ENCODE measurements around the gene CNTLN. TPM values are rescaled to one million over a fixed set of nuclear protein-coding genes. Genes with fewer than 3 reads are reported as not detected.
A peak's percentile ranks its signal among the peaks of the same experiment; 100 is the strongest.
"Not testable (repeated sequence)": the region's sequence is repeated elsewhere in the genome, so short reads cannot be mapped to it uniquely, and the experiment has no call there.

CNTLN gene
- total RNA-seq, 2 donors from 2014 or later = 2.3 to 2.9 TPM

GRCh38 chr9:17433526-17433925, 298.7 kb downstream of the CNTLN start:
- Mint-ChIP-seq H3K4me1 (ENCODE audit: low read depth in 2 of 2) (no peaks in the 10 kb centered on the region), H3K27ac (no peak overlapping the region), H3K36me3 (no peaks in the 10 kb centered on the region), H3K27me3 (no peaks in the 10 kb centered on the region), H3K4me3 (no peak overlapping the region), H3K9me3 (peaks cover 10% of the 10 kb centered on the region)
- ATAC-seq (no peak), DNase-seq (ENCODE audit: low spot score) (no peak)

GRCh38 chr9:17436854-17437253, 302.0 kb downstream of the CNTLN start:
- H3K9me3 Mint-ChIP-seq = peaks cover 8% of the 10 kb centered on the region

GRCh38 chr9:17437813-17438212, 303.0 kb downstream of the CNTLN start:
- DNase-seq (ENCODE audit: low spot score) (no peak), ATAC-seq (no peak)
- no peak overlapping the region for H3K27ac Mint-ChIP-seq
- no peaks in the 10 kb centered on the region for H3K27me3 Mint-ChIP-seq
- H3K9me3 Mint-ChIP-seq = peaks cover 8% of the 10 kb centered on the region
- no peaks in the 10 kb centered on the region for H3K36me3 Mint-ChIP-seq
- H3K4me3 Mint-ChIP-seq = no peak overlapping the region
- no peaks in the 10 kb centered on the region for H3K4me1 Mint-ChIP-seq (ENCODE audit: low read depth in 2 of 2)

More at GRCh38 chr9:17436854-17437253, 302.0 kb downstream of the CNTLN start:
- Mint-ChIP-seq H3K36me3 (no peaks in the 10 kb centered on the region), H3K4me3 (no peak overlapping the region), H3K27me3 (no peaks in the 10 kb centered on the region), H3K27ac (no peak overlapping the region), H3K4me1 (ENCODE audit: low read depth in 2 of 2) (no peaks in the 10 kb centered on the region)
- DNase-seq (ENCODE audit: low spot score) = no peak
- no peak for ATAC-seq

- not testable (repeated sequence) for DNase-seq (ENCODE audit: low spot score); H3K27me3 Mint-ChIP-seq; H3K4me3 Mint-ChIP-seq; ATAC-seq; H3K27ac Mint-ChIP-seq; H3K4me1 Mint-ChIP-seq (ENCODE audit: low read depth in 2 of 2); H3K9me3 Mint-ChIP-seq; H3K36me3 Mint-ChIP-seq
Measured at GRCh38 chr9:17445126-17445525, 310.3 kb downstream of the CNTLN start.

DNA sequence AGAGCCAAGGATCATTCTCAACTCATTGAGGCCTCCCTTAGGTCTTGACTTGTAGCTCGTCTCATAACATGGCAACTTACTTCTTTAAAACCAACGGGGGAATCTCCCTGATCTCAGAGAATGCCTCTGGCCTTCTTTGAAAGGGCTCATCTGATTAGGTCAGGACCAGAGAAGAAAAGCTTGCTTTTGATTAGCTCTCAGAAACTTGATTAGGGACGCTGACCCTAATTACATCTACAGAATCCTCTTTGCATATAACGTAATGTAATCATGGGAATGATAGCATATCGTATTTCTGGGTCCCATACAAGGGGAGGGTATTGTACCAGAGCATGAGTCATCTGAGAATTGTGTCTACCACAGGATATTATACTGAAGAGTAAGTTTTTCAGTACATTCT, 318.9 kb downstream of the CNTLN start:
- ATAC-seq (no peak), DNase-seq (ENCODE audit: low spot score) (no peak)
- no peaks in the 10 kb centered on the region for H3K36me3 Mint-ChIP-seq
- no peak overlapping the region for H3K4me3 Mint-ChIP-seq
- H3K27ac Mint-ChIP-seq = no peak overlapping the region
- H3K9me3 Mint-ChIP-seq = no peaks in the 10 kb centered on the region
- peaks cover 0 to 6% of the 10 kb centered on the region in 2 donors for H3K27me3 Mint-ChIP-seq
- H3K4me1 Mint-ChIP-seq (ENCODE audit: low read depth in 2 of 2) = no peaks in the 10 kb centered on the region

DNA sequence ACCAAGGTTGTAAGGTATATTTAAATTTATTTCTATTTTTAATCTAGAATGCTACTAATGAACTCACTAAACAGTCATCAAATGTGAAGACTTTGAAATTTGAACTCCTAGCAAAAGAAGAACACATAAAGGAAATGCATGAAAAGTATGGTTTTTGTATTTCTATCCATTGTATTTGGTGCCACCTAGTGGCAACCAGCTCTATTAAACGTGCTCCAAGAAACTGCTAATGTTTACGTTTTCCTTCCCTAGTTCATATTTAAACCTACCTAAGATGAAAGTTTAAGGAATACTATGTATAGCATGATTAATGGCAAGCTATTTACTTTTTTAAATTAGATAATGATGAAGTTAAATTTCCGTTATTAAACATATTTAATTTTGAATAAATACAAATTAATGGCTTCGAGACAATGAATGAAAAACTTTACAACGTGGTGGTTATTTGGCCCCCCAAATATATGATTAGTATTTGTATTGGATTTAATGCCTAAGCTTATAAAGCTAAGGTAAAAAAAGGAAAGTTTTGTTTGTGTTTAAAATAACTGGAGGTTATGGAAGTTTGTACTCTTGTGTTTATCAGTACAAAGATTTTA, 328.1 kb downstream of the CNTLN start:
- no peaks in the 10 kb centered on the region for H3K4me1 Mint-ChIP-seq (ENCODE audit: low read depth in 2 of 2)
- no peak overlapping the region for H3K4me3 Mint-ChIP-seq
- H3K36me3 Mint-ChIP-seq = no peaks in the 10 kb centered on the region
- no peaks in the 10 kb centered on the region for H3K27me3 Mint-ChIP-seq
- ATAC-seq (no peak), DNase-seq (ENCODE audit: low spot score) (no peak)
- no peak overlapping the region for H3K27ac Mint-ChIP-seq
- H3K9me3 Mint-ChIP-seq = no peaks in the 10 kb centered on the region

DNA sequence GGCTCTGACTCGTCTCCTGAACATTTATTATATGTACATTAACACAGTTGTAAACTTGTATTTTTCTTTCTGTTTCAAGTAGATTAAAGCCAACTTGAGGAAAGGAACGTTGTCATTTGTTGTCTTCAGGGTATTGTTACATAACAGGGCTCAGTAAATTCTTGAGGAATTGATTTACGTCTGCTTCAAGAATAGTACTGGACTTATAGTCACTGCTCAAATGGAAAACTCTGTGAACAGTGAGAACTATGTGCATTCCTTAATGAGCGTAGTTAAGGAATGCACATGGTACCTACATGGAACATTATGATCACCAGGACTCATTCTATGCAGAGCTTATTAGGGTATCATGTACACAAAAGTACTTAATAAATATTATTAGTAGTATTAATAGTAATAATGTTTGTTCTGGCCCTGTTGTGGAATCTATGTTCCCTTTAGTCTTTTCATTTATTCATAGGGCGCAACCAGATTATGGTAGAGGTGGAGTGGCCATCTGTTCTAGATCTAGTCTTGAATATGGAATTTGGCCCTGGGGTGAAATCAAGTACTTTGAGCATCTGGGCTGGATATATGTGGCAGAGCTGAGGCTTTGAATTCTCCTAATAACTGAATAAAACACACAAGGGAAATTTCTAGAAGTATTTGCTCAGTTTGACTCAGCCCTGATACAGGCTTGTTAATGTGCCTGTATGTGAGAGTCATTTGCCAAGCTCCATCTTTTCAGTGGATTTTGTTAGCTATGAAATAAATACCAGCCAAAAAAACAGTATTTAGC, 335.4 kb downstream of the CNTLN start:
- DNase-seq (ENCODE audit: low spot score) = no peak
- no peak for ATAC-seq
- H3K27ac Mint-ChIP-seq = no peak overlapping the region
- H3K4me1 Mint-ChIP-seq (ENCODE audit: low read depth in 2 of 2) = no peaks in the 10 kb centered on the region
- no peaks in the 10 kb centered on the region for H3K36me3 Mint-ChIP-seq
- H3K4me3 Mint-ChIP-seq = no peak overlapping the region
- no peaks in the 10 kb centered on the region for H3K27me3 Mint-ChIP-seq
- H3K9me3 Mint-ChIP-seq = no peaks in the 10 kb centered on the region

- H3K27me3 Mint-ChIP-seq = no peaks in the 10 kb centered on the region
- H3K9me3 Mint-ChIP-seq = no peaks in the 10 kb centered on the region
- ATAC-seq (no peak), DNase-seq (ENCODE audit: low spot score) (no peak)
- no peaks in the 10 kb centered on the region for H3K36me3 Mint-ChIP-seq
- no peak overlapping the region for H3K4me3 Mint-ChIP-seq
- no peak overlapping the region for H3K27ac Mint-ChIP-seq
- H3K4me1 Mint-ChIP-seq (ENCODE audit: low read depth in 2 of 2) = no peaks in the 10 kb centered on the region
Measured at GRCh38 chr9:17472126-17472525, 337.3 kb downstream of the CNTLN start.

- Mint-ChIP-seq H3K27ac (no peak overlapping the region), H3K9me3 (no peaks in the 10 kb centered on the region), H3K4me3 (no peak overlapping the region), H3K27me3 (no peaks in the 10 kb centered on the region), H3K36me3 (no peaks in the 10 kb centered on the region), H3K4me1 (ENCODE audit: low read depth in 2 of 2) (no peaks in the 10 kb centered on the region)
- DNase-seq (ENCODE audit: low spot score) (no peak), ATAC-seq (no peak)
Measured at GRCh38 chr9:17476401-17476800, 341.6 kb downstream of the CNTLN start.

GRCh38 chr9:17477816-17478215, 343.0 kb downstream of the CNTLN start:
- no peaks in the 10 kb centered on the region for H3K4me1 Mint-ChIP-seq (ENCODE audit: low read depth in 2 of 2)
- no peak for ATAC-seq
- no peak overlapping the region for H3K27ac Mint-ChIP-seq
- no peaks in the 10 kb centered on the region for H3K27me3 Mint-ChIP-seq
- H3K4me3 Mint-ChIP-seq = no peak overlapping the region
- no peaks in the 10 kb centered on the region for H3K36me3 Mint-ChIP-seq
- no peak for DNase-seq (ENCODE audit: low spot score)
- H3K9me3 Mint-ChIP-seq = no peaks in the 10 kb centered on the region

DNA sequence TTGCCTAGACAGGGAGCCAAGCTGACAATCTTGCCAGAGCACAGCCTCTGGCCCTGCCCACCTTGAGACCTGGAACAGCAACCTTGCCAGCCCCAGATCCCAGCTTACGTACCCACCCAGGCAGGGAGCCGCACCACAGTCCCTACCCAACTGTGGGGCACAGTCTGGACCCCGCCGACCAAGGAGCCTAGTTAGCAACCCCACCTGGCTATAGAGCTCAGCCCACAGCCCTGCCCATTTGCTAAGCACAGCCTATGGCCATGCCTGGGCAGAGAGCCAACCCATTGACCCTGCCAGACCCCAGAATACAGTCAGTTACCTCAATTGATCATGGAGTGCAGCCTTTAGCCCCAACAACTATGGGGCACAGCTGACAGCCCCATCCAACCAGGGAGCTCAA, 346.1 kb downstream of the CNTLN start:
- Mint-ChIP-seq H3K27me3 (no peaks in the 10 kb centered on the region), H3K36me3 (no peaks in the 10 kb centered on the region), H3K27ac (no peak overlapping the region), H3K9me3 (no peaks in the 10 kb centered on the region), H3K4me3 (no peak overlapping the region), H3K4me1 (ENCODE audit: low read depth in 2 of 2) (no peaks in the 10 kb centered on the region)
- ATAC-seq (peak; percentile 17 to 52), DNase-seq (ENCODE audit: low spot score) (no peak)

GRCh38 chr9:17481565-17481964, 346.7 kb downstream of the CNTLN start:
- Mint-ChIP-seq H3K27ac (no peak overlapping the region), H3K27me3 (no peaks in the 10 kb centered on the region), H3K4me3 (no peak overlapping the region), H3K9me3 (no peaks in the 10 kb centered on the region), H3K36me3 (no peaks in the 10 kb centered on the region), H3K4me1 (ENCODE audit: low read depth in 2 of 2) (no peaks in the 10 kb centered on the region)
- ATAC-seq (peak in 1 of 2 donors; percentile 15), DNase-seq (ENCODE audit: low spot score) (no peak)

- H3K27ac Mint-ChIP-seq = no peak overlapping the region
- H3K4me3 Mint-ChIP-seq = no peak overlapping the region
- no peaks in the 10 kb centered on the region for H3K9me3 Mint-ChIP-seq
Measured at GRCh38 chr9:17484906-17485305, 350.1 kb downstream of the CNTLN start.

GRCh38 chr9:17486396-17486795, 351.6 kb downstream of the CNTLN start:
- Mint-ChIP-seq H3K27ac (no peak overlapping the region), H3K4me1 (ENCODE audit: low read depth in 2 of 2) (no peaks in the 10 kb centered on the region)
- no peak for ATAC-seq

More at GRCh38 chr9:17484906-17485305, 350.1 kb downstream of the CNTLN start:
- DNase-seq (ENCODE audit: low spot score) (no peak), ATAC-seq (no peak)
- no peaks in the 10 kb centered on the region for H3K27me3 Mint-ChIP-seq
- no peaks in the 10 kb centered on the region for H3K36me3 Mint-ChIP-seq
- H3K4me1 Mint-ChIP-seq (ENCODE audit: low read depth in 2 of 2) = no peaks in the 10 kb centered on the region

More at GRCh38 chr9:17486396-17486795, 351.6 kb downstream of the CNTLN start:
- Mint-ChIP-seq H3K9me3 (no peaks in the 10 kb centered on the region), H3K4me3 (no peak overlapping the region), H3K36me3 (no peaks in the 10 kb centered on the region), H3K27me3 (no peaks in the 10 kb centered on the region)
- no peak for DNase-seq (ENCODE audit: low spot score)
